ENCODE measurements around the gene DYRK1B.

Gene DYRK1B

DNA sequence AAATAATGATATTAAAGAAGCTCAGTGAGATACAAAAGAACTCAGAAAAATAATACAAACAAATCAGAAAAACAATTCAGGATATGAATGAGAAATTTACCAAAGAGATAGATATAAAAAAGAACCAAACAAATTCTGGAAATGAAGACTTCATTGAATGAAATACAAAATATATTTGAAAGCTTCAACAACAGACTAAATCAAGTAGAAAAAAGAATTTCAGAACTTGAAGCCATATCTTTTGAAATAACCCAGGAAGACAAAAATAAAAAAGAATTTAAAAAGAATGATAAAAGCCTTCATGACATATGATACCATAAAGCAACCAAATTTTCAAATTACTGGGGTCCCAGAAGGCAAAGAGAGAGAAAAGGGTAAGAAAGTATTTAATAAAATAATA lies 45.7 kb downstream of the DYRK1B start:
- TF ChIP-seq, protein P1, sequence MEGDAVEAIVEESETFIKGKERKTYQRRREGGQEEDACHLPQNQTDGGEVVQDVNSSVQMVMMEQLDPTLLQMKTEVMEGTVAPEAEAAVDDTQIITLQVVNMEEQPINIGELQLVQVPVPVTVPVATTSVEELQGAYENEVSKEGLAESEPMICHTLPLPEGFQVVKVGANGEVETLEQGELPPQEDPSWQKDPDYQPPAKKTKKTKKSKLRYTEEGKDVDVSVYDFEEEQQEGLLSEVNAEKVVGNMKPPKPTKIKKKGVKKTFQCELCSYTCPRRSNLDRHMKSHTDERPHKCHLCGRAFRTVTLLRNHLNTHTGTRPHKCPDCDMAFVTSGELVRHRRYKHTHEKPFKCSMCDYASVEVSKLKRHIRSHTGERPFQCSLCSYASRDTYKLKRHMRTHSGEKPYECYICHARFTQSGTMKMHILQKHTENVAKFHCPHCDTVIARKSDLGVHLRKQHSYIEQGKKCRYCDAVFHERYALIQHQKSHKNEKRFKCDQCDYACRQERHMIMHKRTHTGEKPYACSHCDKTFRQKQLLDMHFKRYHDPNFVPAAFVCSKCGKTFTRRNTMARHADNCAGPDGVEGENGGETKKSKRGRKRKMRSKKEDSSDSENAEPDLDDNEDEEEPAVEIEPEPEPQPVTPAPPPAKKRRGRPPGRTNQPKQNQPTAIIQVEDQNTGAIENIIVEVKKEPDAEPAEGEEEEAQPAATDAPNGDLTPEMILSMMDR (IDR thresholded peaks at IDR 0.05; ENCODE audit: borderline replicate concordance, insufficient read depth, low read depth, low read length): no peak
- no peak overlapping the region for H3K4me3 ChIP-seq (ENCODE audit: low read depth, low read length)

DNA sequence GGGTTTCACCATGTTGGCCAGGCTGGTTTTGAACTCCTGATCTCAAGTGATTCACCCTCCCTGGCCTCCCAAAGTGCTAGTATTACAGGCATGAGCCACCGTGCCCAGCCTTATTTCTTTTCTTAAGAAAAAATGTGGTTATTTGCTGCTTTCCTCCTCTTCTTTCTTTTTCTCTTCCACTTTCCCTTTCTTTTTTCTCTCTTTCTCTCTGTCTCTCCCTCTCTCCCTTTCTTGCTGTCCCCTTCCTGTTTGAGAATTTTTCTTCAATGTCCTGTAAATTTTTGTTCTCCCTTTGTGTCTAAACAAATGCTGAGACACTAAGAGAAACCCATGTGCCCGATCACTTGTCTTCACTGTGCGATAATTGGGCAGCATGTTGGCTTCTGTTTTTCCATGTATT lies 53.1 kb downstream of the DYRK1B start:
- H3K4me3 ChIP-seq (ENCODE audit: low read depth, low read length): no peak overlapping the region
- TF ChIP-seq, protein P1 (IDR thresholded peaks at IDR 0.05; ENCODE audit: borderline replicate concordance, insufficient read depth, low read depth, low read length): no peak

DNA sequence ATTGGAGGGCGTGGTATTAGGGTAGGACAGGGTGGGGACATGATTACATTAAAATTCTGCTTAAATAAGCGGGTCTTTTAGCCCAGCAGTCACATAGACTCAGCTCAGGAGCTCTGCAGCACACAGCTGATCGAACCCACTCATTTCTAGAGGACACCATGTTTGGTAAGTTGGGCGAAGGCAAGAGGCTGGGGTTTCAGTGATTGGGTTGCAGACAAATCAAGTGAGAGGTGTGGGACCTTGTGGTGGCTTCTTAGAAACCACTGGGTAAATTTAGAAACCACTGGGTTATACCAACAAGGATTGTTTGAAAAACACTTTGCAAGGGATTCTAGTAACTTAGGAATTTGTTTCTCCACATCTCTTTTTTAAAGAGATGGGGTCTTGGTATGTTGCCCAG lies 55.2 kb downstream of the DYRK1B start, which contains the start of gene LEUTX:
Gene LEUTX (plus strand): TSS at position 92 of the 400 bp plus-strand sequence. CDS start 67 bp downstream, at position 159.
- TF ChIP-seq, protein P1 (IDR thresholded peaks at IDR 0.05; ENCODE audit: borderline replicate concordance, insufficient read depth, low read depth, low read length): no peak

More for the DNA sequence above, 55.2 kb downstream of the DYRK1B start, which contains the start of gene LEUTX:
- H3K4me3 ChIP-seq (ENCODE audit: low read depth, low read length): no peak within 1 kb of the TSS

All from GM12875 (cell line).